ENCODE data around the gene SLC6A20.

The SLC6A20 gene

GRCh38 chr3:45730409-45731154 lies 65.8 kb downstream of the SLC6A20 start:
- in situ Hi-C loops (cut with MboI; ENCODE audit: low sequenced_read_pairs) = no loop called here

- in situ Hi-C loops (cut with MboI; ENCODE audit: low sequenced_read_pairs) = no loop called here
These were observed 66.7 kb downstream of the SLC6A20 start for GRCh38 chr3:45729614-45730013.

- in situ Hi-C loops (cut with MboI; ENCODE audit: low sequenced_read_pairs) = no loop called here
These were observed 71.4 kb downstream of the SLC6A20 start for GRCh38 chr3:45724911-45725310.

- in situ Hi-C loops (cut with MboI; ENCODE audit: low sequenced_read_pairs) = no loop called here
These were observed 76.5 kb downstream of the SLC6A20 start for GRCh38 chr3:45719655-45720487.

- in situ Hi-C loops (cut with MboI; ENCODE audit: low sequenced_read_pairs) = no loop called here
These were observed 79.5 kb downstream of the SLC6A20 start for GRCh38 chr3:45716790-45717336.

- in situ Hi-C loops (cut with MboI; ENCODE audit: low sequenced_read_pairs) = no loop called here
These were observed 80.4 kb downstream of the SLC6A20 start for GRCh38 chr3:45715945-45716344.

- in situ Hi-C loops (cut with MboI; ENCODE audit: low sequenced_read_pairs) = no loop called here
These were observed 83.8 kb downstream of the SLC6A20 start for GRCh38 chr3:45712434-45713110.

GRCh38 chr3:45711931-45712330 lies 84.4 kb downstream of the SLC6A20 start:
- in situ Hi-C loops (cut with MboI; ENCODE audit: low sequenced_read_pairs) = no loop called here

- in situ Hi-C loops (cut with MboI; ENCODE audit: low sequenced_read_pairs) = no loop called here
These were observed 90.2 kb downstream of the SLC6A20 start for GRCh38 chr3:45705839-45706808.

All from HL-60/S4 treated with phorbol 12-myristate 13-acetate at 8.2 ng/mL for 4 days and 3 days (cell line).